Measurements from ENCODE around the gene PSMF1. TPM values are rescaled to one million over a fixed set of nuclear protein-coding genes. Genes with fewer than 3 reads are reported as not detected.
A peak's percentile ranks its signal among the peaks of the same experiment; 100 is the strongest.

PSMF1 gene
- total RNA-seq, 1 experiment from 2014 or later = 63.9 TPM

DNA sequence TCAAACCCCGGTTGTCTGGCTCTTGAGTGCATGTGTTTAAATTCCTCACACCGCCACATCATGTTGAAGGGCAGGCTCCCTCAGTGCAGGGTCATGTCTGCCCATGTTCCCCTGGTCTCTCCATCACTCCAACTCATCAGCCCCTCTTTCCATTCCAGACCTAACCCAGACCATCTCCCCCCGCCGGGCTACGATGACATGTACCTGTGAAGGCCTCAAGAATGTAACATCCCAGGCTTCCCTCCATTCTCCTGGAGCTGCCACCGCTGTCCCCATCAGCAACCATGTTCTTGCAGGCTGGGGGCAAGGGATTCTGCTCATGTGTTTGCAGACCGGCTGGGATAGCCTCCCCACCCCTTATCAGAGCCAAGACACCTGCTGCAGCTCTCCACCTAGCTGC, 46.5 kb downstream of the PSMF1 start:
- DNase-seq (ENCODE audit: low spot score) = no peak

DNA sequence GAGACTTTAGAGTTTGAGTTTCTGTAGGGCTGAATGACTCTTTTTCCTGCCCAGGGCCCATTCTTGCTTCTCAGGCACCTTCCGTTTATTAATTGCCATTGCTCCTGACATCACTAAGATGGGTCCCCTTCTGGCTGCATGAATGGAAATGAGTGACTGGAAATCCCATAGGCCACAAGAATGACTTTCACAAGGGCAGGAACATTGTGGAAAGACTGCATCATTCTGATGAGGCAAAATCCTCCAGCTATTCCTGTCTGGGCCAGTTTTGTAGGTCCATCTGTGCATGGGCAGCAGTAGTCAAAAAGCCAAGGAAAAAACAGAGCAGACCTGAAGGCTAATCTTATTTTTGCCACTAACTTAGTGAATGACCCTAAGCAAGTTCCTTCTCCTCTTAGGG, 47.1 kb downstream of the PSMF1 start:
- no peak for DNase-seq (ENCODE audit: low spot score)

DNA sequence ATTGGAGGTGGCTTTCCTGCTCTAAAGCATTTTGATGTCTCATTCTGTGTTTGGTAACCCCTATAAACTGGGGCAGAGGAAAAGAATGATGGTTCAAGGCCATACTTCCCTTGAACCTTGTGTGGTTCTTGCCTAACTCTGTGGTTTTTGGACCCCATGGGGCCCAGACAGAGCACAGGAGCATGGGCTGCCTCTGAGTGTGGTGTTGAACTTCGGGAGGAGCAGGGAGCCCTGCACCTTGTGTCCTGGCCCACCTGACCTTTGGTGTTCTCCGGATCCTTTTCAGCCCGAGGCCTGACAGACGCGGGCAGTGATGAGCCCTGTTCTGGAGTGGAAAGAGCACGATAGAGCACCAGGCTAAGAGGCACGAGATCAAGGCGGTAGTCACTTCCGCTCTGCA, 47.5 kb downstream of the PSMF1 start:
- DNase-seq (ENCODE audit: low spot score) = no peak

DNA sequence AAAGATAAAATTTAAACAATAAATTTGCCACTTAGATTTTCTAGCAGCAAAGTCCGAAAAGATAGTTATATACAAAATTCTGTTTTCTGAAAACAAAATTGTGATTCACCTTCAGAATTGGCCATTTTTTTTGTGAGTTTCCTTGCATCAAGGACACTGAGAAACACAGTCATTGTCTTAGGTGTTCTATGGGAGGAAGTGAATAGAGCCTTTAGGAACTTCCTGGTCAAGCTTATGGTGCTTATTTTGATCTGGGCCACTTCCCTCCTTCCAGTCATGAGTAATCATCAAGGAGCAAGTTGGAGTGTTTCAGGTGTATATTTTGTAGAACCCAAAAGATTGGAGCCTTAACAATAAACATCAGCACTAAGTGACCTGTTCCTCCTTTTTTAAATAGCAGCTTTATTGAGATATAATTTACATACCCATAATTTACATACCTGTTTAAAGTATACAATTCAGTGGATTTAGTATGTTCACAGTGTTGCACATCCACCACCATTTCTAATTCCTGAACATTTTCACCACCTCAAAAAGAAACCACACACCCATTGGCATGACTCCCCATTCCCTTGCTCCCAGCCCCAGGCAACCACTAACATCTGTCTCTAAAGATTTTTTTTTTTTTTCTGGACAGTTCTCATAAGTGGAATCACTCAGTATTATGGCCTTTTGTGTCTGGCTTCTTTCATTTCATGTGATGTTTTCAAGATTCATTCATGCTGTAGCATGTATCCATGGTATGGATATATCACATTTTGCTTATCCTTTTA, 48.7 kb downstream of the PSMF1 start:
- no peak for DNase-seq (ENCODE audit: low spot score)

DNA sequence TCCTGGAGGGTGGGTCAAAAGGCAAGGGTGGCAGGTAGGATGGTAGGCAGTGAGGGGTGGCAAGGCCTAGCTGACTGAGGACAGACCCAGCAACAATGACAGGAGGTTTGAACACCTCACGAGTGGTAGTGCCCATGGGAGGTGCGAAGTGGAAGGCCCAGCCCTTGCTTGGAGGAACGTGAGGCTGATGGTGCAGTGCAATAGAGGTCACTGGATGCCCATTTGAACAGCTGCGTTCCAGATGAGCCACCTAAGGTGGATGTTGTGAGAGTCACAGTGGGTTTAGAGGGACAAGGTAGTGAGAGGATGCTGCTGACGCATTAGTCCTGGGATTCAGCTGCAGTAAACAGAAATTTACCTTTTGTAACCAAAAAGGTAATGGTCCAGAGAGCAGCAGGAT, 50.8 kb downstream of the PSMF1 start:
- DNase-seq (ENCODE audit: low spot score) = no peak

DNA sequence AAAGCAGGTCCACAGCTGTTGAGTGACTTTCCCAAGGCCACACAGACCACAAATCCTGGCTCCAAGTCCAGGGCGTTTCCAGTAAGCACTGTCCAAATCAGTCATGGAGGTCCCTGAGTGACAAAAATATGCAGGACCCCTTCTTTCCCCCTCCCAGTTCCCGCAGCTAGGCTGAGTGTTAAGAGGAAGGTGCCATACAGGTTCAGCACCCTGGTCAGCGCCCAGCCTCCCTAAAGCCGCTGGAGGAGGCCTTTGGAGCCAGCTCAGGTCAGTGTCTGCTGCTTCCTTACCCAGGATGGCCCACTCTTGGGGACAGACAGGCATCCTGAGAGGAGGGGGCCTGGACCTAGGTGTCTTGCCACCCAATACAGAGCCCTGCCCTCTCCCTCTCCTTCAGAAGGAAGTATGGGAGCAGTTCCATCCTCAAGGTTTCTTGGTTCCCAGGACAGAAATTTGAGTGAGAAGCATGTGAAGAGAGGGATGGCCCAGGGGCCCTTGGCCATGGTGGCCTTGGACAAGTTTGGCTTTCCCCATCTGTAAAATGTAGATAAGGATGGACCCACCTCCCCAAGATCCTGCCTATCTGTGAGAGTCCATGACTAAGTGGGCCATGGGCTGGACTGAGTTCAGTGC, 53.2 kb downstream of the PSMF1 start:
- DNase-seq (ENCODE audit: low spot score) = peak; percentile 25

DNA sequence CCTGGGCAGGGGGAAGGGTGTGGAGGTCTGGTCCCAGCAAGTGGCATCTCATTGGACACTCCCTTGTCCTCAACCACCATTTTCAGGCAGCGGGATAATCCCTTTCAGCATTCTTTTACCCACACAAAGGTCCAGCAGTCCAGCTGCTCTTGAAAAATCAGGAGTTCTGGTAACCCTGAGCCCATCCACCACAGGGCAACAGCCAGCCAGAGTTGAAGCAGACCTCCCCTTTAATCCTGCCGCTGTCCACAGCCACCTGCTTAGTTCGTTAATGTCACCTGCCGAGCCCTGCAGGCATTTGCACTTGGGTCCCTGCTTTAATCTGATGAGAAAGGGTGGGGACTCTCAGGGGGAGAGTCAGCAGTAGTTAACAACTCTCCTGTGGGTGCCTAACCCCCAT, 55.3 kb downstream of the PSMF1 start:
- DNase-seq (ENCODE audit: low spot score) = no peak

DNA sequence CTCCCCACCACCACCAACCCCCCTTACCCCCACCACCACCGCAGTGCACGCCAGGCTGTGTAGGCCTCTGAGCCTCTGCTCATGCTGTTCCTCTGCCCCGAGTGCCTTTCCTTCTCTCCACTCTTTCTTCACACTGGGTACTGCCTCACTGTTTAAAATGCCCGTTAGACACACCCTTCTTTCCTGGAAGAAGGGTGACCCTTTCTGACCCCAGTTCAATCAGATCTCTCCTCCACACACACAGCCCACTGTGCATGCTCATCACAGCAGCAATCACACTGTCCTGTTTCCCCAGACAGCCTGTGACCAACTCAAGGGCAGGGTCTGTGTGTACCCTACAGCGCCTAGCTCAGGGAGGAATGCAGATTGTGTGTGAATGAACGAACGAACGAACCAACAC, 56.4 kb downstream of the PSMF1 start:
- no peak for DNase-seq (ENCODE audit: low spot score)

DNA sequence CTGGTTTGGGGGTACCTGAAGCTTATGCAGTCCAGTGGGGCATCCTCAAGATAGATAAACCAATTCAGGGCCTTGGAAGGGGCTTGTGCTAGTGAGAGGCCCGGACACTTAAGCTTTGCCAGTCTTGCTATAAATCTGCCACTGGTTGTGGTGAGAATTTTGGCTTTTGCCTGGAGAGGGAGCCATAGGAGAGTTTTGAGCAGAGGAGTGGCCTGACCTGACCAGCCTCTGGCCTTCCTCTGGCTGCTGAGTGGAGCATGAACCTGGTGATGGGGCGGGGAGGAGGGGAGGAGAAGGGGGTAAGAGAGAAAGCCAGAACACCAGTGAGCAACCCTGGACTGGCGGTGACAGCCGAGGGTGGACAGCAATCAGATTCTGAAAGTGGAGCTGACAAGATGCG, 59.3 kb downstream of the PSMF1 start:
- peak; percentile 40 for DNase-seq (ENCODE audit: low spot score)

DNA sequence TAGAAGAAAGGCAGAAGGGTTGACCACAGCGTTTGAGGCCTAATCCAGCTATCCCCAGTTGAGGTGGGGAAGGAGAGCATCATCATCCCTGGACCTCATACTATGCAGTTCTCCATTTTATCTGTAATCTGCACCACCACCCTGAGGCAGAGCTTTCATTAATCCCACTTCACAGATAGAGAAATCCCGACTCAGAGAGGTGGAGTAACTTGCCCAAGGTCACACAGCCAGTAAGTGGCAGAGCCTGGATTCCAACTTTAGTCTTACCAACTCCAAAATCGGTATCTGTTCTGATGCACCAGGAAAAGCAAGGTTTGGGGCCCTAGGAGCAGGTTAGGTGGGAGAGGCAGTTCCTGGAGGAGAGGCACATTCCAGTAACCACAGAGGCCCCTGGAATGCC, 59.7 kb downstream of the PSMF1 start:
- DNase-seq (ENCODE audit: low spot score) = no peak

DNA sequence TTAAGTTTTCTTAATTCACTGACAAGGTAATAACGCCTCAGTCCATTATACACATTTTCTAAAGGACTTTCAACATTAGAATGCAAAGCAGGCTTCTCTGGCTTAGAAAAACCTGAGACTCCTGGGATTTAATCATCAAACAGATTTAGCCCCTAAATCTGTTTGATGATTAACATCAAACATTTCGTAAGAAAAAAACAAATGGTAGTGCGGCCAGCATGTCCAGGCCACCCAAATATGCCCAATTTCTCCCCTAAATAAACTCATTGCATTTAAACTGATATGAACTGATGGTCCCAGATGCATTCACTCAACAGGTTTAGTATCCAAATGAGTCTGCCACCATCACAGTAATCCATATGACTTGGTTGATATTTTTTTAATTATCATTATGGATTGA, 60.2 kb downstream of the PSMF1 start:
- DNase-seq (ENCODE audit: low spot score) = no peak

DNA sequence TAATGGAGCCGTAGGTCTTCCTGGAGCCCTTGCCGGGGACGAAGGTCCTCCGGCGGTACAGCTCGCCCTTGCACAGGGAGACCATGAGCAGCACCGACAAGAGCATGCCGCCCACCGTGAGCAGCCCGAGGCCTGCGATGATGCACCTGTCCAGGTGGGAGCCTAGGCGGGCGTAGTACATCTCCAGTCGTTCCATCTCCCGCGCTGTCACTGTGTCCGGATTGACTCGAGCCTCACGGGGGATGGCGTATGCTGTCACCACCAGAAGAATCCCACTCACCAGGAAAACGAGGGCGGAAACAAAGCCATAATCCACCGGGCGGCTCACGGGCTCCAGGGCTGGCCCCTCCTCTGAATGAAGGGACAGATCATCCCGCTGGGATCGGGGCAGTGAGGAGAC, 62.5 kb downstream of the PSMF1 start:
- DNase-seq (ENCODE audit: low spot score) = no peak

DNA sequence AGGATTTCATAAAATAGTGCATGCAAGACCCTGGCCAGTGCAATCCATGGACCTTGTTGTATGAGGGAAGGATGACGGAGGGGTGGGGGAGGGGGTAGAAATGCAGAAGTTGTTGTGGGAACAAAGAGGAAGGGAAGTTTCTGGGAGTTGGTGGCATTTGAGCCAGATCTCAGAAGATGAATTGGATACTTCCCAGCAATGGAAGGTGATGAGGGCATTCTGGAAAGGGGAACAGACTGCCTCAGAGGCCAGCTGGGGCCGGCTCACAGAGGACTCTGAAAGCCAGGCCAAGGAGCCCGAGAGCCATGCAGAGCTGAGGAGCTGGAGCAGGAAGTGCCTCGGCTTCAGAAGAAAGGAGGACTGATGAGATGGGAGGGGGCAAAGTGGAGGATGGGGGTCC, 63.7 kb downstream of the PSMF1 start:
- DNase-seq (ENCODE audit: low spot score) = no peak

DNA sequence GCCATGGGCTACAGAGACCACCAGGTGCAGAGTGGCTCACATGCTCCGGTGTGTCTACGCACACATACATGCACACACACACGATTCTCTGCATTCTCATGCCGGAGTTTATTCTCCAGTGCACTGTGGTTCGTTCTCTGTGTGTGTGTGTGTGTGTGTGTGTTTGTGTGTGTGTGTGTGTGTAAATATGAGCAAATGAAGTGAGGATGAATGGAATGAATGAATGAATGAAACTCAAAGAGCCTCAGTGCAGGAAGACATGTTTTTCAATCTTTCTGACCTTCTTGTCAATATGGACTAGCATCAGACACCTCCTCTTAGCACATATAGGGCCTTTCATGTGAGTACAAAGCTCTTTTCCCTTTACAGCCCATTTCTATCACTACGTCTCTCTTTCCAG, 64.8 kb downstream of the PSMF1 start:
- DNase-seq (ENCODE audit: low spot score) = no peak

DNA sequence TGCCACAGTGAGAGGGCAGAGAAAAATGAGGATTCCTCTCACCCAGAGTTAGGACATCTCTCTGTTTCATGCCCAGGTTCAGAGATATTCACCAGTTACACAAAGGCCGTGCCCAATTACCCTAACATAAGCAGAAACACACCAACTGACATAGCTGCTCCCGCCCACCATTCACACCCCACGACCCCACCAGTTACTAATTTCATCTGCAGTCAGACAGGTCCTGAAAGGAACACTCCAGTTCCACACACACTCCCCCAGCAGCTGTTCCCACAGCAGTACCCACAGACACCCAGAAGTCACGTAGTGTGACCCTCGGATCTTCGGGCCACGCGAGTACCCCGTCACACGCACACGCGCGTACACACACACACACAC, 65.8 kb downstream of the PSMF1 start:
- DNase-seq (ENCODE audit: low spot score) = no peak

DNA sequence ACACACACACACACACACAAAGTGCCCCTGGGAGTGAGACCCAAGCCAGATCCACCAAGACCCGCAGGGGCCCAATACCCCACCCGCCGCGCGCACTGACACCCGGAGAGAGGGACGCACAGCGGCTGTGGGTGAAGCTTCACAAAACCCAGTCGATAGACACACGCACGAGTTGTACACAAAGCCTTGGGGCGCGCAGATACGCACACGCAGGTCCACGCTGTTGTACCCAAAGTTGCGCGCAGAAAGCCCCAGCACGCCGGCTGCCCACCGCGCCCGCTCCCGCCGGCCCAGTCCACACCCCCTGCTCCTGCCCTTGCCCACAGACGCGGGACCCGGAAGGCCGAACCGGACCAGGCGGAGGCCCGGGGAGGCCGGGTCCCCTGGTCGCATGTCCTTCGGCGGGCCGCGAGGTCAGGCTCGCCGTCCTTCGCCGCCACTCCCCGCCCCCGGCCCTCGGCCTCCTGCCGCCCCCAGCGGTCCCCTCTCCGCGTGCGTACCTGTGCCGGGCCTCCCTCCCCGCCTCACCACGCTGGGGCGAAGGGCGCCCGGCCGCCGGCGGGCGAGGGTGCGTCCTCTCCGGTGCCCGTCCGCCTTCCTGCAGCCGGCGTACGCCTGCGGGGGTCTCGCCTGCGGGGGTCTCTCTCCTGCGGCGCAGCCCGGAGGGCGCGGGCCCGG, 66.4 kb downstream of the PSMF1 start, which contains the start of gene TMEM74B:
TSS of gene TMEM74B (minus strand) at position 344 of the 678 bp plus-strand sequence. CDS start 1,180 bp downstream, outside the sequence.
- DNase-seq (ENCODE audit: low spot score) = no peak

DNA sequence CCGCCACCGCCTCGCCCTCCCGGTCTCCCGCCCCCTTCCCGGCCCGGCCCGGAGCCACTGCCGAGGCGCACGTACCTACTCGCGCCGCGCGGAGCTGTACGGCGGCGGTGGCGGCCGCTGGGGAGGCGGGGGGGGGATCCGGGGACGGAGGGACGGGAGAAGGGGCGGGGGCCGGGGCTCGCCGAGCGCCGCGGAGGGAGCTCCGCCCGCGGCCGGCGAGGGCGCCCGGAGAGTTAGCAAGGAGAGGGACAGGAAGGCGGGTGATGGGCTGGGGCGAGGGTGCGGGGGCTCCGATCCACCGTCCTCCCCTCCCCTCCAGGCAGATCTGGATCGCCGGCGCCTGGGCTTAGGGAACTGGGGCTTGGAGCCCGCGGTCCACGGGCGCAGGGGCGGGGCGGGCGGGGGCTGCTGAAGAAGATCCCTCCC, 66.9 kb downstream of the PSMF1 start:
- DNase-seq (ENCODE audit: low spot score) = no peak

DNA sequence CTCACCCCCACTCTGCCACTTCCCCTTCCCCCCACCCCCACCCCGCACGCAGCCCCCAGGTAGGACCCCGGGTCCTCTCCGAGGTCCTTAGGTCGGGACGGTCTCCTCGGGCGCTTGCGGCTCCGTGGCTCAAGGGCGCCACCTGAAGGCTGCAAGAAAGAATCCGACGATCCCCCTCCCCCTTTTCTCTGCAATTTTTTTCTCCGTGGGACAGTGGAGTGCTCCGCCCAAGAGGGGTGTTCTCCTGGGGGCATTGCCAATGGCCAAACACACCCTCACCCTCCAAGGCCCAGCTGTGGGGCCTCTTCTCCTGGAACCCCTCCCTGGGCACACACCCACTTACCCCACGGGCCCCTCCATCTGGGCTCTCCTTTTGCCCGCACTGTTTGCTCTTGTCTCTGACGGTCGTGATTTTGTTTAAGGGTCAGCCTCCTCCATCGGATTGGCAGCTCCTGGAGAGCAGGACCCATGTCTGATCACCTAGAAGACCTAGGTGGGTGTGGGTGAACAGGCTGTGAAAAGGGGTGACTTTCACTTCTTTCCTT, 67.5 kb downstream of the PSMF1 start:
- DNase-seq (ENCODE audit: low spot score) = peak; percentile 33

DNA sequence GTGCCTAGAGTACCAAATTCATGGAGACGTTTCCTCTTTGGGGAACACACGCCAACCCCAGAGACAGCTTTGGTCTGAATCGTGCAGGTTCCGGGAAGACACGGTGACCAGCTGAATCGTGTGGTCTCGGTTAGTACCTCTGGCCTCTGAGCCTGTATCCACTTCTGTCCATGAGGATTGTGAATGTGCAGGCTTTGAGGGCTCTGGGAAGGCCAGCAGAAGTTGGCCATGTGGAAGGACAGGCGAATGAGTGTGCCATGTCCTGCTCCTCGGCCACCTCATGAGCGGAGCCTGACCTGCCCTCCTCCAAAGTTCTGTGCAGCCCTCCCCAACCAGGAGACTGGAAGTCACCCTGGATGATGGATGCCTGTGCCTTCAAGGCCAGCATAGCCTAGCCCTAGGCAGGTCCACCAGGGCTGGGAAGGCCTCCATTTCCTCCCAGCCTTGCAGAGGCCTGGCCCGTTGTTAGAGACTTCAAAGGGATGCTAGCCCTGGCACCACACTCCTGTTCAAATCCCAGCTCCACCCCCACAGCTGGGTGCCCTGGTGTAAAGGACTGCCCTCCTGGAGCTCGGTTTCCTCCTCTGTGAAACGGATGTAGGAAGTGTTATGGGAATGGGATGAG, 68.1 kb downstream of the PSMF1 start:
- no peak for DNase-seq (ENCODE audit: low spot score)

DNA sequence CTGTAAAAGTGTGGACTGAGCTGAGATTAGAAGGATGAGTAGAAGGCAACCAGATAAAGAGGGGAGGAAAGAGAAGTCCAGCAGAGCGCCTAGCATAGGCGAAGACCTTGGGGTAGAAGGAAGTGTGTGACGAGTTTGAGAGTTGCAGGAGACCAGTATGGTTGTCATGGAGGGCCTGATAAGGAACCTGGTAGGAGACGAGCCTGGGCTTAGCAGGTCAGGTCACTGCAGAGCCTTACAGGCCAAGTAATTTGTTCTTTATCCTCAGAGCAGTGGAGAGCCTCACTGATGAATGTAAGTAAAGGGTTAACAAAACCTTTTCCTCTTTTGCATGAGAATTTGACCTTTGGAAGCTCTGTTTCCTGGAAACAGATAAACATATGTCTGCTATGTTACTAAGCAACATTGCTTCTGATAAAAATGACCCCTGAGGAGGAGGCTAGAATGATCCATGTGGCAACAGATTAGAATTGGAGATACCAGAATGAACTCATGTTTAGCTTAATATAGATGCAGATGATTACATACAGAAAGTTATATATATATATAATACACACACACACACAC, 69.3 kb downstream of the PSMF1 start:
- no peak for DNase-seq (ENCODE audit: low spot score)

DNA sequence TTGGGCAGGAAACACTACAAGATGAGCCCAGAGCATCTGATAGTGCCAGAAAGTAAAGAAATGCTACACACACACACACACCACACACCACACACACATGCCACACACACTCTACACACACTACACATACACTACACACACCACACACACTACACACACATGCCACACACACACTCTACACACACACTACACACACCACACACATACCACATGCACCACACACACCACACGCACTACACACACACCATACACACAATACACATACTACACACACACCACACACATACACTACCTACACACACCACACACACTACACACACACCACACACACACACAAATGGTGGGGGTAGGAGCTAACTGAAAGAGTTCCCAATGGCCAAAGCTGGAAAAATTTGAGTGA, 69.9 kb downstream of the PSMF1 start:
- DNase-seq (ENCODE audit: low spot score) = no peak

DNA sequence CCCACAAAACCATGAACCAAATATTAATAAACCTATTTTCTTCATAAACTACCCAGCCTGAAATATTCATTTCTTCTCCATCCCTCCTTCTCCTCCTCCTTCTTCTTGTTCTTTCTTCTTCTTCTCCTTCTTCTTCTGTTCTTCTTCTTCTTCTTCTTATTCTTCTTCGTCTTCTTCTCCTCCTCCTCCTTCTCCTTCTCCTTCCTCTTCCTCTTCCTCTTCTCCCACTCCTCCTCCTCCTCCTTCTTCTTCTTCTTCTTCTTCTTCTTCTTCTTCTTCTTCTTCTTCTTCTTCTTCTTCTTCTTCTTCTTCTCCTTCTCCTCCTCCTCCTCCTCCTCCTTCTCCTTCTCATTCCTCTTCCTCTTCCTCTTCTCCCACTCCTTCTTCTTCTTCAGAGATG, 71.4 kb downstream of the PSMF1 start:
- no peak for DNase-seq (ENCODE audit: low spot score)
